ENCODE results near the gene DDN. TPM values are rescaled to one million over a fixed set of nuclear protein-coding genes. Genes with fewer than 3 reads are reported as not detected.

The DDN gene
- total and polyA plus RNA-seq, 9 of the 15 experiments (the other 6 are each of a cell fraction or from before 2014, with no cell fraction given): 0.03 to 3.6 (median 1.6) TPM

DNA sequence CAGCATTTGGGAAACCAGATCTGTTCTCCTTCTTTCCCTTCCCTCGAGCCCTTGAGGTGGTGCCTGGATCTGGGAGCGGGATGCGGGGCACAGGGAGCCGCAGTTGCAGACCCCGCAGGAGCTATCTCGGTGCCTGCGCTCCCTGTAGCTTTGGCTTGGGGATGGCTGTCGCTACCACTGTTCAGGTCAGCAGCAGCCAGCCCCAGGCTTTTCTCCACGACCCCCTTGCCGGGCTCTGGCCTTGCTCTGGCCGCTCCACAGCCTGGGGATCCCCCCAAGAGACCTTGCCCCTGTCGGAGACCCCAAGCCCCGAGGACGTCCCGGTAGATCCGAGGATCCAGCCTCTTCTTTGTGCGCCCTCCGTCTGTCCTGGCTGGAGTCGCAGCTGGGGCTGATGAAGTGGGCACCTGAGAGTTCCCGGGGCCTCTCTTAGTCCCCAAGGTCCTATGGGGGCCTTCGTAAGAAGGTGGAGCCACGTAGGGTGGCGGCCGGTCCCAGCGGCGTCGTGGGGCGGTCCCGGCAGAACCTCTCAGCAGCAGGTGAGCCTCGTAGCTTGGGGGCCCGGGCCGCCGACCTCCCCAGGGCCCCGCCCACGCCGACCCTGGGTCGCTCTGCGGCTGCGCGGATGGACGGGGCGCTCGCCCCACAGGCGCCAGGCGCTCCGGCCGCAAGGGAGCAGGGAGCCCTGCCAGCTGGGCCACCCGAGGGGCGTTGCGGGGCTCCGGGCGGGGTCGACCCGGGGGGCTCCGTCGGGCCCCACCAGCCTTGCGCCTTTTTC, 1.3 kb downstream of the DDN start:
- Histone ChIP-seq H2AFZ (ENCODE audit: low read depth, low read length) (peak overlapping the region; percentile 83), H3K79me2 (ENCODE audit: control insufficient read depth, insufficient read depth, low read length) (peaks cover 16% of the 10 kb centered on the region; the same call in 2 of the 3 replicates), H3K9me1 (ENCODE audit: control insufficient read depth, insufficient read depth, low read length) (no peaks in the 10 kb centered on the region), H3K27me3 (ENCODE audit: control insufficient read depth in 2 of 2, insufficient read depth in 2 of 2, low read length in 2 of 2) (no peaks in the 10 kb centered on the region), H3K4me3 (peak overlapping the region; percentile 40), H3K9me3 (replicated peaks; ENCODE audit: control insufficient read depth, insufficient read depth, low read depth, low read length) (no peaks in the 10 kb centered on the region), H4K20me1 (replicated peaks; ENCODE audit: control insufficient read depth, insufficient read depth, low read length) (no peaks in the 10 kb centered on the region), H3K27ac (ENCODE audit: extremely low read depth, low read depth, low read length) (no peak overlapping the region; the same call in 2 of the 3 replicates), H3K9ac (ENCODE audit: insufficient read depth in 1 of 2, low read depth in 2 of 2, low read length in 2 of 2) (peak overlapping the region; percentile 36 to 90), H3K4me2 (ENCODE audit: insufficient read depth, low read length) (peak overlapping the region; percentile 74; the same call in 1 of the 2 replicates), H3K36me3 (ENCODE audit: control insufficient read depth, insufficient read depth, low read length) (peaks cover 26% of the 10 kb centered on the region; the same call in 2 of the 3 replicates), H3K4me1 (replicated peaks in 1 of 2; ENCODE audit: control insufficient read depth in 2 of 2, insufficient read depth in 2 of 2, low read length in 2 of 2) (peaks cover 14 to 51% of the 10 kb centered on the region in 2 experiments)
- ChIA-PET CTCF (ENCODE audit: low intra/inter-chr PET ratio) (interaction anchor here (0.8 to 1.3 kb wide), 3 partner anchors 46 to 95 kb away, joined by 3 to 4 read pairs (median 3); no protein-coding TSS in a partner anchor), POLR2A (interaction anchor here (0.6 to 9.5 kb wide), 5 partner anchors 8 to 490 kb away, joined by 3 to 78 read pairs (median 4); partner anchors contain the start of gene PRKAG1)
- ATAC-seq (peak; percentile 47), FAIRE-seq (no peak), DNase-seq (ENCODE audit: extremely low read depth in 1 of 4, low spot score in 3 of 4) (peak; percentile 34 to 84 (median 80))
- in situ Hi-C loops (cut with MboI): no loop called here
- intact Hi-C loops (cut with micrococcal nuclease): loop anchor here (2.0 to 10.0 kb wide), 2 partner anchors 21 to 237 kb away; partner anchors contain the start of gene PRKAG1
- 77% methylated on average over 21 of the region's 57 CpGs for WGBS (ENCODE audit: insufficient coverage, low coverage, missing lambda C conversion rate)
- BruUV-seq (replicated peaks): no TSS peak
- TF ChIP-seq, protein P1, sequence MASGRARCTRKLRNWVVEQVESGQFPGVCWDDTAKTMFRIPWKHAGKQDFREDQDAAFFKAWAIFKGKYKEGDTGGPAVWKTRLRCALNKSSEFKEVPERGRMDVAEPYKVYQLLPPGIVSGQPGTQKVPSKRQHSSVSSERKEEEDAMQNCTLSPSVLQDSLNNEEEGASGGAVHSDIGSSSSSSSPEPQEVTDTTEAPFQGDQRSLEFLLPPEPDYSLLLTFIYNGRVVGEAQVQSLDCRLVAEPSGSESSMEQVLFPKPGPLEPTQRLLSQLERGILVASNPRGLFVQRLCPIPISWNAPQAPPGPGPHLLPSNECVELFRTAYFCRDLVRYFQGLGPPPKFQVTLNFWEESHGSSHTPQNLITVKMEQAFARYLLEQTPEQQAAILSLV (tag; IDR thresholded peaks at IDR 0.05): no peak
- 0 out of 2 replicates have a peak, but pooled peaks have one; percentile 3 for TF ChIP-seq ERF (CRISPR knock-in tag; IDR thresholded peaks at IDR 0.05)
- no peak for TF ChIP-seq FOXM1 (IDR thresholded peaks at IDR 0.05; ENCODE audit: low read depth)
- TF ChIP-seq FOXM1 (CRISPR knock-in tag; IDR thresholded peaks at IDR 0.05; ENCODE audit: low read depth): no peak
- TF ChIP-seq, protein P2, sequence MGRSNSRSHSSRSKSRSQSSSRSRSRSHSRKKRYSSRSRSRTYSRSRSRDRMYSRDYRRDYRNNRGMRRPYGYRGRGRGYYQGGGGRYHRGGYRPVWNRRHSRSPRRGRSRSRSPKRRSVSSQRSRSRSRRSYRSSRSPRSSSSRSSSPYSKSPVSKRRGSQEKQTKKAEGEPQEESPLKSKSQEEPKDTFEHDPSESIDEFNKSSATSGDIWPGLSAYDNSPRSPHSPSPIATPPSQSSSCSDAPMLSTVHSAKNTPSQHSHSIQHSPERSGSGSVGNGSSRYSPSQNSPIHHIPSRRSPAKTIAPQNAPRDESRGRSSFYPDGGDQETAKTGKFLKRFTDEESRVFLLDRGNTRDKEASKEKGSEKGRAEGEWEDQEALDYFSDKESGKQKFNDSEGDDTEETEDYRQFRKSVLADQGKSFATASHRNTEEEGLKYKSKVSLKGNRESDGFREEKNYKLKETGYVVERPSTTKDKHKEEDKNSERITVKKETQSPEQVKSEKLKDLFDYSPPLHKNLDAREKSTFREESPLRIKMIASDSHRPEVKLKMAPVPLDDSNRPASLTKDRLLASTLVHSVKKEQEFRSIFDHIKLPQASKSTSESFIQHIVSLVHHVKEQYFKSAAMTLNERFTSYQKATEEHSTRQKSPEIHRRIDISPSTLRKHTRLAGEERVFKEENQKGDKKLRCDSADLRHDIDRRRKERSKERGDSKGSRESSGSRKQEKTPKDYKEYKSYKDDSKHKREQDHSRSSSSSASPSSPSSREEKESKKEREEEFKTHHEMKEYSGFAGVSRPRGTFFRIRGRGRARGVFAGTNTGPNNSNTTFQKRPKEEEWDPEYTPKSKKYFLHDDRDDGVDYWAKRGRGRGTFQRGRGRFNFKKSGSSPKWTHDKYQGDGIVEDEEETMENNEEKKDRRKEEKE (IDR thresholded peaks at IDR 0.05; ENCODE audit: borderline replicate concordance in 1 of 2, control insufficient read depth in 1 of 2, low read depth in 2 of 2, low read length in 1 of 2): no peak
- no peak for TF ChIP-seq NFXL1 (CRISPR knock-in tag; IDR thresholded peaks at IDR 0.05)
- no peak for TF ChIP-seq PYGO2 (tag; IDR thresholded peaks at IDR 0.05)
- TF ChIP-seq HDAC8 (tag; IDR thresholded peaks at IDR 0.05): no peak
- peak; percentile 66 for TF ChIP-seq POLR2G (IDR thresholded peaks at IDR 0.05; ENCODE audit: low read depth, low read length)
- TF ChIP-seq KAT2B (IDR thresholded peaks at IDR 0.05; ENCODE audit: low read depth, low read length): no peak
- TF ChIP-seq, protein P3, sequence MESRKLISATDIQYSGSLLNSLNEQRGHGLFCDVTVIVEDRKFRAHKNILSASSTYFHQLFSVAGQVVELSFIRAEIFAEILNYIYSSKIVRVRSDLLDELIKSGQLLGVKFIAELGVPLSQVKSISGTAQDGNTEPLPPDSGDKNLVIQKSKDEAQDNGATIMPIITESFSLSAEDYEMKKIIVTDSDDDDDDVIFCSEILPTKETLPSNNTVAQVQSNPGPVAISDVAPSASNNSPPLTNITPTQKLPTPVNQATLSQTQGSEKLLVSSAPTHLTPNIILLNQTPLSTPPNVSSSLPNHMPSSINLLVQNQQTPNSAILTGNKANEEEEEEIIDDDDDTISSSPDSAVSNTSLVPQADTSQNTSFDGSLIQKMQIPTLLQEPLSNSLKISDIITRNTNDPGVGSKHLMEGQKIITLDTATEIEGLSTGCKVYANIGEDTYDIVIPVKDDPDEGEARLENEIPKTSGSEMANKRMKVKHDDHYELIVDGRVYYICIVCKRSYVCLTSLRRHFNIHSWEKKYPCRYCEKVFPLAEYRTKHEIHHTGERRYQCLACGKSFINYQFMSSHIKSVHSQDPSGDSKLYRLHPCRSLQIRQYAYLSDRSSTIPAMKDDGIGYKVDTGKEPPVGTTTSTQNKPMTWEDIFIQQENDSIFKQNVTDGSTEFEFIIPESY (CRISPR knock-in tag; IDR thresholded peaks at IDR 0.05): peak; percentile 88
- TF ChIP-seq ZNF76 (CRISPR knock-in tag; IDR thresholded peaks at IDR 0.05; ENCODE audit: borderline replicate concordance): no peak
- no peak for TF ChIP-seq ZBTB8A (IDR thresholded peaks at IDR 0.05; ENCODE audit: partially characterized antibody)
- peak; percentile 39; the same call in 1 of the 2 replicates for TF ChIP-seq EGR1 (conservative IDR thresholded peaks at IDR 0.05)
- no peak for TF ChIP-seq ESRRA (IDR thresholded peaks at IDR 0.05; ENCODE audit: borderline replicate concordance, low read depth)

All from K562 (cell line).